NB4 (cell line): ENCODE results near the gene PDE4D.

ENCODE experiments used
- MYC ChIP-seq: IDR thresholded peaks from 2 replicates; pipeline ENCODE4 v1.6.1; 2011; ENCODE audit warnings: low read depth, low read length
- POLR2A ChIP-seq: IDR thresholded peaks from 2 replicates; pipeline ENCODE4 v1.6.1; 2011; ENCODE audit warnings: mild to moderate bottlenecking; ENCODE audit not compliant: insufficient read length; ENCODE audit errors: extremely low read depth
- TF ChIP-seq, protein P1 (sequence below): IDR thresholded peaks from one replicate; pipeline ENCODE4 v1.5.1; 2012; ENCODE audit warnings: low read depth, low read length
- TF ChIP-seq, protein P2 (sequence below): IDR thresholded peaks from 2 replicates; pipeline ENCODE4 v1.6.1; 2011; ENCODE audit warnings: low read depth, low read length

DNA sequence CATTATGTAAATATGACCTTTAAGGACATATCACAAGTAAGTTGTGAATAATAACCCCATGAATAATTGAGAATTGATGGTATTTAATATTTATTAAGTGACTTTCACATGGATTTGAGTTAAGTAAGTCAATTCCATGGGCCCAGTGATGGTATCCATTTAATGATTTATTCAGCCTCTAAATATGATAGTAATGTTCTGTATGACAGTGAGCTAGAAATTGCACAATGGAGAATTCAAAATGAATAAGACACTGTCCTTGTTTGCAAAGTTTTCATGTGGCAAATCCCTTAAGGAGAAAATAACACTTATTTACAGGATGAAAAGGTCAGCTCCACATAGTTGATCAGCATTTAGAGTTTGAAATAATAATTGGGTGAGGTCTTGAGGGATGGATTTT is 160.7 kb downstream of the PDE4D start:
- TF ChIP-seq, protein P1, sequence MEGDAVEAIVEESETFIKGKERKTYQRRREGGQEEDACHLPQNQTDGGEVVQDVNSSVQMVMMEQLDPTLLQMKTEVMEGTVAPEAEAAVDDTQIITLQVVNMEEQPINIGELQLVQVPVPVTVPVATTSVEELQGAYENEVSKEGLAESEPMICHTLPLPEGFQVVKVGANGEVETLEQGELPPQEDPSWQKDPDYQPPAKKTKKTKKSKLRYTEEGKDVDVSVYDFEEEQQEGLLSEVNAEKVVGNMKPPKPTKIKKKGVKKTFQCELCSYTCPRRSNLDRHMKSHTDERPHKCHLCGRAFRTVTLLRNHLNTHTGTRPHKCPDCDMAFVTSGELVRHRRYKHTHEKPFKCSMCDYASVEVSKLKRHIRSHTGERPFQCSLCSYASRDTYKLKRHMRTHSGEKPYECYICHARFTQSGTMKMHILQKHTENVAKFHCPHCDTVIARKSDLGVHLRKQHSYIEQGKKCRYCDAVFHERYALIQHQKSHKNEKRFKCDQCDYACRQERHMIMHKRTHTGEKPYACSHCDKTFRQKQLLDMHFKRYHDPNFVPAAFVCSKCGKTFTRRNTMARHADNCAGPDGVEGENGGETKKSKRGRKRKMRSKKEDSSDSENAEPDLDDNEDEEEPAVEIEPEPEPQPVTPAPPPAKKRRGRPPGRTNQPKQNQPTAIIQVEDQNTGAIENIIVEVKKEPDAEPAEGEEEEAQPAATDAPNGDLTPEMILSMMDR = no peak
- TF ChIP-seq POLR2A (no peak), MYC (no peak)
- TF ChIP-seq, protein P2, sequence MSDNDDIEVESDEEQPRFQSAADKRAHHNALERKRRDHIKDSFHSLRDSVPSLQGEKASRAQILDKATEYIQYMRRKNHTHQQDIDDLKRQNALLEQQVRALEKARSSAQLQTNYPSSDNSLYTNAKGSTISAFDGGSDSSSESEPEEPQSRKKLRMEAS = no peak
